Measurements from ENCODE around the gene PRKD3. TPM values are rescaled to one million over a fixed set of nuclear protein-coding genes. Genes with fewer than 3 reads are reported as not detected.
"Not testable (repeated sequence)": the region's sequence is repeated elsewhere in the genome, so short reads cannot be mapped to it uniquely, and the experiment has no call there.

The PRKD3 gene
- polyA plus RNA-seq, 1 donor from 2014 or later = 5.9 TPM

- Histone ChIP-seq H2AFZ (ENCODE audit: low read depth, low read length) (no peak overlapping the region), H3K79me2 (replicated peaks; ENCODE audit: insufficient read depth, low read length) (peaks cover 10% of the 10 kb centered on the region), H3K4me2 (ENCODE audit: low read length) (no peak overlapping the region), H3F3A (ENCODE audit: insufficient read depth, low read length, poor library complexity, severe bottlenecking) (no peaks in the 10 kb centered on the region), H3K9me2 (ENCODE audit: insufficient read depth, low read length) (no peaks in the 10 kb centered on the region), H3K27ac (ENCODE audit: low read length) (no peak overlapping the region), H3K27me3 (ENCODE audit: insufficient read depth, low read depth, low read length) (no peaks in the 10 kb centered on the region), H3K9me3 (ENCODE audit: low read length) (no peaks in the 10 kb centered on the region), H3K9ac (ENCODE audit: low read length) (no peak overlapping the region), H3K4me3 (ENCODE audit: low read length) (no peak overlapping the region), H4K20me1 (ENCODE audit: insufficient read depth) (no peaks in the 10 kb centered on the region), H3K36me3 (ENCODE audit: insufficient read depth, low read length) (no peaks in the 10 kb centered on the region)
- TF ChIP-seq REST (IDR thresholded peaks at IDR 0.05; ENCODE audit: borderline replicate concordance) (no peak), CTCF (IDR thresholded peaks at IDR 0.05; ENCODE audit: poor library complexity, severe bottlenecking) (no peak), MXI1 (conservative IDR thresholded peaks at IDR 0.05; ENCODE audit: poor library complexity, severe bottlenecking) (no peak), EP300 (conservative IDR thresholded peaks at IDR 0.05; ENCODE audit: poor library complexity, severe bottlenecking) (no peak), EZH2 (IDR thresholded peaks at IDR 0.05; ENCODE audit: borderline replicate concordance, insufficient read depth, low read length, poor library complexity, severe bottlenecking) (no peak), TAF1 (IDR thresholded peaks at IDR 0.05; ENCODE audit: low read depth) (no peak), POLR2AphosphoS5 (IDR thresholded peaks at IDR 0.05) (no peak), RAD21 (conservative IDR thresholded peaks at IDR 0.05) (no peak)
These were observed 27.0 kb downstream of the PRKD3 start for GRCh38 chr2:37297632-37298031.

- Histone ChIP-seq H3K27ac (ENCODE audit: low read length) (no peak overlapping the region), H4K20me1 (ENCODE audit: insufficient read depth) (no peaks in the 10 kb centered on the region), H3K36me3 (ENCODE audit: insufficient read depth, low read length) (no peaks in the 10 kb centered on the region), H3K4me3 (ENCODE audit: low read length) (no peak overlapping the region), H2AFZ (ENCODE audit: low read depth, low read length) (no peak overlapping the region), H3K9me2 (ENCODE audit: insufficient read depth, low read length) (no peaks in the 10 kb centered on the region), H3K9ac (ENCODE audit: low read length) (no peak overlapping the region), H3K9me3 (ENCODE audit: low read length) (no peaks in the 10 kb centered on the region), H3K79me2 (replicated peaks; ENCODE audit: insufficient read depth, low read length) (peaks cover 8% of the 10 kb centered on the region), H3K27me3 (ENCODE audit: insufficient read depth, low read depth, low read length) (no peaks in the 10 kb centered on the region), H3K4me2 (ENCODE audit: low read length) (no peak overlapping the region), H3F3A (ENCODE audit: insufficient read depth, low read length, poor library complexity, severe bottlenecking) (no peaks in the 10 kb centered on the region)
- TF ChIP-seq REST (IDR thresholded peaks at IDR 0.05; ENCODE audit: borderline replicate concordance) = no peak
- TF ChIP-seq MXI1 (conservative IDR thresholded peaks at IDR 0.05; ENCODE audit: poor library complexity, severe bottlenecking) = no peak
- TF ChIP-seq SMC3 (conservative IDR thresholded peaks at IDR 0.05; ENCODE audit: poor library complexity) = no peak
- no peak for TF ChIP-seq EP300 (conservative IDR thresholded peaks at IDR 0.05; ENCODE audit: poor library complexity, severe bottlenecking)
- TF ChIP-seq POLR2AphosphoS5 (IDR thresholded peaks at IDR 0.05) = no peak
- TF ChIP-seq TAF1 (IDR thresholded peaks at IDR 0.05; ENCODE audit: low read depth) = no peak
- TF ChIP-seq RAD21 (conservative IDR thresholded peaks at IDR 0.05) = no peak
- TF ChIP-seq EZH2 (IDR thresholded peaks at IDR 0.05; ENCODE audit: borderline replicate concordance, insufficient read depth, low read length, poor library complexity, severe bottlenecking) = no peak
- TF ChIP-seq CTCF (IDR thresholded peaks at IDR 0.05; ENCODE audit: poor library complexity, severe bottlenecking) = no peak
These were observed 29.1 kb downstream of the PRKD3 start for GRCh38 chr2:37295469-37296073.

- H3K9me3 ChIP-seq (ENCODE audit: low read length); H3F3A ChIP-seq (ENCODE audit: insufficient read depth, low read length, poor library complexity, severe bottlenecking); H3K4me2 ChIP-seq (ENCODE audit: low read length); H3K4me3 ChIP-seq (ENCODE audit: low read length); H3K9ac ChIP-seq (ENCODE audit: low read length); H3K9me2 ChIP-seq (ENCODE audit: insufficient read depth, low read length); H4K20me1 ChIP-seq (ENCODE audit: insufficient read depth); H3K27me3 ChIP-seq (ENCODE audit: insufficient read depth, low read depth, low read length); H2AFZ ChIP-seq (ENCODE audit: low read depth, low read length); H3K36me3 ChIP-seq (ENCODE audit: insufficient read depth, low read length); H3K27ac ChIP-seq (ENCODE audit: low read length); H3K79me2 ChIP-seq (replicated peaks; ENCODE audit: insufficient read depth, low read length): not testable (repeated sequence)
These were observed 29.8 kb downstream of the PRKD3 start for GRCh38 chr2:37294858-37295257.

All from neural cell (in vitro differentiated cells).